Measurements from ENCODE around the gene VHLL. TPM values are rescaled to one million over a fixed set of nuclear protein-coding genes. Genes with fewer than 3 reads are reported as not detected.
A peak's percentile ranks its signal among the peaks of the same experiment; 100 is the strongest.

Gene VHLL
- total RNA-seq, 1 experiment from 2014 or later: not detected

- TF ChIP-seq AR (CRISPR knock-in tag; IDR thresholded peaks at IDR 0.05) (no peak), OVOL2 (CRISPR knock-in tag; IDR thresholded peaks at IDR 0.05; ENCODE audit: borderline replicate concordance) (no peak), SP1 (CRISPR knock-in tag; conservative IDR thresholded peaks at IDR 0.05) (no peak)
These were observed 4.1 kb upstream of the VHLL start (continued) for GRCh38 chr1:156303241-156303640.

DNA sequence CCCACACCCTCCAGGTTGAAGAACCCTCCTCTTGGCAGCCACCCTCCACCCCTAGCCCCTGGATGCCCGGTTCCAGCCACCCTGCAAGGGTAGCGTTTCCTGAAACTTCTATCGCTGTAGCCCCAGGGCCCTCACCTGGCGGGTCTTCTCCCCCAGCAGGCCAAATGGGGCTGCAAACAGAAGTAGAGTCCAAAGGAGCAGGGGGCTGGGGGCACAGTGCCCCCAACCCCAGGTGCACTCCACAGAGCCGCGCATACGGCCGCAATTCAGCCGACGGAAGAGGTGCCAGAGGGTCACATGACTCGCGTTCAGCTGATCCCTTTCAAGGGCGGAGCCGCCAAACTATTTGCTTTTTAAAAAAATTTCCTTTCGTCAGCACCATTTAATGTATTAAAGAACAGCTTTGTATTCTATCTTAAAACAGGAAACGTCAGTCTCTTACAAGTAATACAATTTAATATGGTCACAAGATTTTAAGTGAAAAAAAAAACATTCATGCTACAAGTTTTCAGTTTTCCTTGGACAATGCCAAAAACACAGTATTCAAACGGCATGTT, 3.6 kb downstream of the VHLL start, which contains the start of gene GLMP:
GLMP (minus strand) TSS at position 289 of the 557 bp plus-strand sequence; CDS start at position 255, 34 bp downstream.
- no peaks in the 10 kb centered on the region for H3K36me3 Mint-ChIP-seq
- ChIA-PET POLR2A (no interaction called here), CTCF (interaction anchor here (1.1 to 1.5 kb wide), 2 partner anchors 64 to 154 kb away, joined by 3 read pairs; no protein-coding TSS in a partner anchor)

More for the DNA sequence above, 3.6 kb downstream of the VHLL start, which contains the start of gene GLMP:
- TF ChIP-seq JAZF1 (CRISPR knock-in tag; IDR thresholded peaks at IDR 0.05) (no peak), SMAD3 (CRISPR knock-in tag; IDR thresholded peaks at IDR 0.05; ENCODE audit: borderline replicate concordance) (0 out of 2 replicates have a peak, but pooled peaks have one; percentile 37), TCF7 (CRISPR knock-in tag; IDR thresholded peaks at IDR 0.05; ENCODE audit: low read depth) (no peak), KAT7 (CRISPR knock-in tag; IDR thresholded peaks at IDR 0.05; ENCODE audit: borderline replicate concordance) (no peak), ZNF532 (CRISPR knock-in tag; IDR thresholded peaks at IDR 0.05; ENCODE audit: borderline replicate concordance) (no peak), ZNF263 (CRISPR knock-in tag; IDR thresholded peaks at IDR 0.05; ENCODE audit: low read depth) (no peak), ZNF671 (CRISPR knock-in tag; IDR thresholded peaks at IDR 0.05) (no peak), FOXJ3 (CRISPR knock-in tag; IDR thresholded peaks at IDR 0.05; ENCODE audit: borderline replicate concordance) (no peak), USF2 (CRISPR knock-in tag; IDR thresholded peaks at IDR 0.05) (peak; percentile 96), TEAD4 (CRISPR knock-in tag; IDR thresholded peaks at IDR 0.05) (no peak)
- TF ChIP-seq, protein P1, sequence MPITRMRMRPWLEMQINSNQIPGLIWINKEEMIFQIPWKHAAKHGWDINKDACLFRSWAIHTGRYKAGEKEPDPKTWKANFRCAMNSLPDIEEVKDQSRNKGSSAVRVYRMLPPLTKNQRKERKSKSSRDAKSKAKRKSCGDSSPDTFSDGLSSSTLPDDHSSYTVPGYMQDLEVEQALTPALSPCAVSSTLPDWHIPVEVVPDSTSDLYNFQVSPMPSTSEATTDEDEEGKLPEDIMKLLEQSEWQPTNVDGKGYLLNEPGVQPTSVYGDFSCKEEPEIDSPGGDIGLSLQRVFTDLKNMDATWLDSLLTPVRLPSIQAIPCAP (CRISPR knock-in tag; IDR thresholded peaks at IDR 0.05): no peak
- TF ChIP-seq, protein P2, sequence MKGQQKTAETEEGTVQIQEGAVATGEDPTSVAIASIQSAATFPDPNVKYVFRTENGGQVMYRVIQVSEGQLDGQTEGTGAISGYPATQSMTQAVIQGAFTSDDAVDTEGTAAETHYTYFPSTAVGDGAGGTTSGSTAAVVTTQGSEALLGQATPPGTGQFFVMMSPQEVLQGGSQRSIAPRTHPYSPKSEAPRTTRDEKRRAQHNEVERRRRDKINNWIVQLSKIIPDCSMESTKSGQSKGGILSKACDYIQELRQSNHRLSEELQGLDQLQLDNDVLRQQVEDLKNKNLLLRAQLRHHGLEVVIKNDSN (CRISPR knock-in tag; IDR thresholded peaks at IDR 0.05): peak; percentile 94
- TF ChIP-seq, protein P3, sequence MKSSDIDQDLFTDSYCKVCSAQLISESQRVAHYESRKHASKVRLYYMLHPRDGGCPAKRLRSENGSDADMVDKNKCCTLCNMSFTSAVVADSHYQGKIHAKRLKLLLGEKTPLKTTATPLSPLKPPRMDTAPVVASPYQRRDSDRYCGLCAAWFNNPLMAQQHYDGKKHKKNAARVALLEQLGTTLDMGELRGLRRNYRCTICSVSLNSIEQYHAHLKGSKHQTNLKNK (CRISPR knock-in tag; IDR thresholded peaks at IDR 0.05): no peak
- TF ChIP-seq, protein P4, sequence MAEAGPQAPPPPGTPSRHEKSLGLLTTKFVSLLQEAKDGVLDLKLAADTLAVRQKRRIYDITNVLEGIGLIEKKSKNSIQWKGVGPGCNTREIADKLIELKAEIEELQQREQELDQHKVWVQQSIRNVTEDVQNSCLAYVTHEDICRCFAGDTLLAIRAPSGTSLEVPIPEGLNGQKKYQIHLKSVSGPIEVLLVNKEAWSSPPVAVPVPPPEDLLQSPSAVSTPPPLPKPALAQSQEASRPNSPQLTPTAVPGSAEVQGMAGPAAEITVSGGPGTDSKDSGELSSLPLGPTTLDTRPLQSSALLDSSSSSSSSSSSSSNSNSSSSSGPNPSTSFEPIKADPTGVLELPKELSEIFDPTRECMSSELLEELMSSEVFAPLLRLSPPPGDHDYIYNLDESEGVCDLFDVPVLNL (CRISPR knock-in tag; IDR thresholded peaks at IDR 0.05; ENCODE audit: borderline replicate concordance, low read depth): no peak
- no peaks in the 10 kb centered on the region; the same call in 1 of the 2 replicates for H3K27me3 Mint-ChIP-seq (ENCODE audit: low read depth)
- H3K4me3 Mint-ChIP-seq: peak within 1 kb of the TSS; percentile 86
- ATAC-seq: no peak; the same call in 1 of the 2 replicates
- peak; percentile 40 for DNase-seq (ENCODE audit: low spot score)
- no peaks in the 10 kb centered on the region for H3K9me3 Mint-ChIP-seq
- H3K27ac Mint-ChIP-seq: peak within 1 kb of the TSS; percentile 53; the same call in 1 of the 2 replicates
- peaks cover 7% of the 10 kb centered on the region for H3K4me1 Mint-ChIP-seq

Data from WTC11 (cell line).